ENCODE measurements around the gene ILKAP.

DNA sequence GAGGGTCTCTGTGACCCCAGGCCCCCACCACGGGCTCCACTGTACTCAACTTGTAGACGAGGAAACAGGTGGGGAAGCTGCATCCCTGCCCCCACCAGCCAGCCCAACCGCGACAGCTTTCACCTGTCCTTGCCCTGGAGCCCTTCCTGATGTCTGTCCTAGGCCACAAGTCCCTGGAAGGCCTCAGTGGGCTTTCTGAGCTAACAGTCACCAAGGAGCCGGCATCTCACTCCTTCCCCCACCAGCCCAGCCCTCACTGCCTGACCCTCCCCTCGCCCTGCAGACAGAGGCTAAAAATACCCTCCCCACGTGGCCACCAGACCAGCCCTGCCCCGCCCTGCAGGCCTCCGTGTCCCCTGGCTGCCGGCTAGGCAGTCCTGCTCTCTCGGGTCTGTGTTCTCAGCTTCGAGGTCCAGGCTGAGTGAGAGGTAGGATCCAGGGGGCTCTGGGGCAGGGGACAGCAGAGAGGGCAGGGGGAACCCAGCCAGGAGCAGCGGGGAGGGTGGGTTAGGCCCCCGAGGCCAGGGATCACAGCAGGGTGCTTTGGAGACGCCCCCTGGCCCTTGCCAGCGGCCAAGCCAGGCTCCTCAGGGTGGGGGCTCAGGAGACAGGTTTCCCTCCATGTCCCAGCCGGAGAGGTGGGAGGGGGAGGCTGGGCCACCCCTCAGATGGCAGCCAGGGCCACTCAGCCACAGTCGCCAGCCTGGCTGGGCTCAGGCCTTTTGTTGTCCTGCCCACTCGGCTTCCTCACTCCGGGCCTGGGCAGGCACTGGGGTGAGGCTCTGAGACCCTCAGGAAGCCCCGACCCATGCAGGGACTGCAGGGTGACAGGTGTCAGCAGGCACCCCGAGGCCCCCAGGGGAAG, 64.9 kb downstream of the ILKAP start, which contains the start of gene KLHL30:
- TF ChIP-seq EZH2 (IDR thresholded peaks at IDR 0.05; ENCODE audit: borderline replicate concordance, insufficient read depth, low read length, poor library complexity, severe bottlenecking) (no peak), POLR2AphosphoS5 (IDR thresholded peaks at IDR 0.05) (no peak), EP300 (conservative IDR thresholded peaks at IDR 0.05; ENCODE audit: poor library complexity, severe bottlenecking) (no peak), TAF1 (IDR thresholded peaks at IDR 0.05; ENCODE audit: low read depth) (no peak)
- TF ChIP-seq, protein P1, sequence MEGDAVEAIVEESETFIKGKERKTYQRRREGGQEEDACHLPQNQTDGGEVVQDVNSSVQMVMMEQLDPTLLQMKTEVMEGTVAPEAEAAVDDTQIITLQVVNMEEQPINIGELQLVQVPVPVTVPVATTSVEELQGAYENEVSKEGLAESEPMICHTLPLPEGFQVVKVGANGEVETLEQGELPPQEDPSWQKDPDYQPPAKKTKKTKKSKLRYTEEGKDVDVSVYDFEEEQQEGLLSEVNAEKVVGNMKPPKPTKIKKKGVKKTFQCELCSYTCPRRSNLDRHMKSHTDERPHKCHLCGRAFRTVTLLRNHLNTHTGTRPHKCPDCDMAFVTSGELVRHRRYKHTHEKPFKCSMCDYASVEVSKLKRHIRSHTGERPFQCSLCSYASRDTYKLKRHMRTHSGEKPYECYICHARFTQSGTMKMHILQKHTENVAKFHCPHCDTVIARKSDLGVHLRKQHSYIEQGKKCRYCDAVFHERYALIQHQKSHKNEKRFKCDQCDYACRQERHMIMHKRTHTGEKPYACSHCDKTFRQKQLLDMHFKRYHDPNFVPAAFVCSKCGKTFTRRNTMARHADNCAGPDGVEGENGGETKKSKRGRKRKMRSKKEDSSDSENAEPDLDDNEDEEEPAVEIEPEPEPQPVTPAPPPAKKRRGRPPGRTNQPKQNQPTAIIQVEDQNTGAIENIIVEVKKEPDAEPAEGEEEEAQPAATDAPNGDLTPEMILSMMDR (IDR thresholded peaks at IDR 0.05; ENCODE audit: poor library complexity, severe bottlenecking) = no peak
